ENCODE data around the gene ARID4A.

DNA sequence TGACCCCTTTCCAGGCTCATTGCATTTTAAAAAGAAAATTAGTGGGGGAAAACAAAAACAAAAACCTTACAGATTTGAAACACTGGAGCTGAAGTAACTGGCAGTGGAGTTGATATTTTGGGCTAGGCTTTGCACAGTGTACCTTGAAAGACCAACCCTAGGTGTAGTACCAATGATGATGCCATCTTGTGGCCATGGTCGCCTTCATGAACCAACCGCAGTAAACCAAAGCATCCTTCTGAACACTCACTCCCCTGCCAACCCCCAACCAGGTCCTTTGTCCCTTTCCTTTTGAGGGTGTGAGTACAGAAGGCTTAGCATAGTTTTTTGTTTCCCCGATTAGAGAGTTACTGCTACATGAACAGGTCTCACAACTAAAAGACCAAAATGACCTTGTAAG lies 103.2 kb downstream of the ARID4A start:
- TF ChIP-seq, protein P1, sequence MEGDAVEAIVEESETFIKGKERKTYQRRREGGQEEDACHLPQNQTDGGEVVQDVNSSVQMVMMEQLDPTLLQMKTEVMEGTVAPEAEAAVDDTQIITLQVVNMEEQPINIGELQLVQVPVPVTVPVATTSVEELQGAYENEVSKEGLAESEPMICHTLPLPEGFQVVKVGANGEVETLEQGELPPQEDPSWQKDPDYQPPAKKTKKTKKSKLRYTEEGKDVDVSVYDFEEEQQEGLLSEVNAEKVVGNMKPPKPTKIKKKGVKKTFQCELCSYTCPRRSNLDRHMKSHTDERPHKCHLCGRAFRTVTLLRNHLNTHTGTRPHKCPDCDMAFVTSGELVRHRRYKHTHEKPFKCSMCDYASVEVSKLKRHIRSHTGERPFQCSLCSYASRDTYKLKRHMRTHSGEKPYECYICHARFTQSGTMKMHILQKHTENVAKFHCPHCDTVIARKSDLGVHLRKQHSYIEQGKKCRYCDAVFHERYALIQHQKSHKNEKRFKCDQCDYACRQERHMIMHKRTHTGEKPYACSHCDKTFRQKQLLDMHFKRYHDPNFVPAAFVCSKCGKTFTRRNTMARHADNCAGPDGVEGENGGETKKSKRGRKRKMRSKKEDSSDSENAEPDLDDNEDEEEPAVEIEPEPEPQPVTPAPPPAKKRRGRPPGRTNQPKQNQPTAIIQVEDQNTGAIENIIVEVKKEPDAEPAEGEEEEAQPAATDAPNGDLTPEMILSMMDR (IDR thresholded peaks at IDR 0.05; ENCODE audit: extremely low read depth in 1 of 2, insufficient read depth in 1 of 2, low read depth in 1 of 2, low read length in 2 of 2), result no peak
- TF ChIP-seq EZH2 (IDR thresholded peaks at IDR 0.05; ENCODE audit: borderline replicate concordance, low read depth, low read length, severe bottlenecking), result no peak
- no peak for TF ChIP-seq POLR2A (IDR thresholded peaks at IDR 0.05; ENCODE audit: low read depth, low read length)
- no peak for TF ChIP-seq POLR2AphosphoS5 (IDR thresholded peaks at IDR 0.05; ENCODE audit: insufficient read depth, low read depth, low read length)
- TF ChIP-seq GATA2 (IDR thresholded peaks at IDR 0.05; ENCODE audit: insufficient read depth, insufficient read length, low read depth, low read length), result no peak
- no peak for TF ChIP-seq MYC (IDR thresholded peaks at IDR 0.05; ENCODE audit: low read depth, low read length)
- no peak for TF ChIP-seq JUN (IDR thresholded peaks at IDR 0.05; ENCODE audit: borderline replicate concordance, insufficient read depth, insufficient read length, low read depth)

Measured in endothelial cell of umbilical vein (primary cell).